Activated naive CD4-positive, alpha-beta T cell treated with anti-CD3 and anti-CD28 coated beads, Interleukin-2, amount 10 ng/mL, durations not matched to agents 7 days and 5 days (primary cell): ENCODE results near the gene AQP1.

Experiments used
- CTCF ChIA-PET: fragments of 350-600 bp; sonication (Branson Sonifier 250); formaldehyde crosslinking; loops from one replicate; lab custom pipeline; 2021; ENCODE audit warnings: antibody characterized with exemption; lab: Charles Lee
- DNase-seq: peaks from one replicate; pipeline ENCODE4 v3.0.0-alpha.2; 2020
- H3K27ac Mint-ChIP-seq: one replicate; pipeline ENCODE4 v1.8.0; 2021; ENCODE audit warnings: mild to moderate bottlenecking, moderate library complexity, mixed read lengths
- H3K27me3 Mint-ChIP-seq: one replicate; pipeline ENCODE4 v1.8.0; 2021; ENCODE audit warnings: mild to moderate bottlenecking, mixed read lengths
- H3K36me3 Mint-ChIP-seq: one replicate; pipeline ENCODE4 v1.8.0; 2021; ENCODE audit warnings: mixed read lengths
- H3K4me1 Mint-ChIP-seq: one replicate; pipeline ENCODE4 v1.8.0; 2021; ENCODE audit warnings: mixed read lengths
- H3K4me3 Mint-ChIP-seq: one replicate; pipeline ENCODE4 v1.8.0; 2021; ENCODE audit warnings: mild to moderate bottlenecking, moderate library complexity, mixed read lengths
- H3K9me3 Mint-ChIP-seq: one replicate; pipeline ENCODE4 v1.8.0; 2021; ENCODE audit warnings: mixed read lengths

Gene AQP1

GRCh38 chr7:30896036-30896435, 15.6 kb upstream of the AQP1 start:
- H3K4me3 Mint-ChIP-seq: no peak overlapping the region
- no peak for DNase-seq
- H3K4me1 Mint-ChIP-seq: peaks cover 1% of the 10 kb centered on the region
- CTCF ChIA-PET: no interaction called here
- H3K27ac Mint-ChIP-seq: no peak overlapping the region
- peaks cover 27% of the 10 kb centered on the region for H3K27me3 Mint-ChIP-seq
- no peaks in the 10 kb centered on the region for H3K9me3 Mint-ChIP-seq
- no peaks in the 10 kb centered on the region for H3K36me3 Mint-ChIP-seq

GRCh38 chr7:30896783-30897637, 14.6 kb upstream of the AQP1 start:
- no peak for DNase-seq
- CTCF ChIA-PET: no interaction called here
- Mint-ChIP-seq H3K4me1 (peaks cover 10% of the 10 kb centered on the region), H3K9me3 (no peaks in the 10 kb centered on the region), H3K27me3 (peaks cover 22% of the 10 kb centered on the region), H3K4me3 (no peak overlapping the region), H3K27ac (no peak overlapping the region), H3K36me3 (no peaks in the 10 kb centered on the region)

- Mint-ChIP-seq H3K27me3 (peaks cover 18% of the 10 kb centered on the region), H3K4me1 (peaks cover 10% of the 10 kb centered on the region), H3K36me3 (no peaks in the 10 kb centered on the region), H3K9me3 (no peaks in the 10 kb centered on the region), H3K27ac (no peak overlapping the region), H3K4me3 (no peak overlapping the region)
- no peak for DNase-seq
- CTCF ChIA-PET: no interaction called here
Observed at GRCh38 chr7:30897770-30898169, 13.9 kb upstream of the AQP1 start.

- DNase-seq: no peak
- H3K9me3 Mint-ChIP-seq: no peaks in the 10 kb centered on the region
- H3K36me3 Mint-ChIP-seq: no peaks in the 10 kb centered on the region
- no peak overlapping the region for H3K27ac Mint-ChIP-seq
- H3K4me3 Mint-ChIP-seq: no peak overlapping the region
- CTCF ChIA-PET: no interaction called here
- peaks cover 18% of the 10 kb centered on the region for H3K27me3 Mint-ChIP-seq
- H3K4me1 Mint-ChIP-seq: peaks cover 11% of the 10 kb centered on the region
Observed at GRCh38 chr7:30898411-30898810, 13.2 kb upstream of the AQP1 start.

- no peak overlapping the region for H3K4me3 Mint-ChIP-seq
Observed at GRCh38 chr7:30899066-30899465, 12.6 kb upstream of the AQP1 start.

GRCh38 chr7:30899630-30900029, 12.0 kb upstream of the AQP1 start:
- CTCF ChIA-PET: no interaction called here
- Mint-ChIP-seq H3K27me3 (peaks cover 13% of the 10 kb centered on the region), H3K36me3 (no peaks in the 10 kb centered on the region)

More at GRCh38 chr7:30899066-30899465, 12.6 kb upstream of the AQP1 start:
- H3K9me3 Mint-ChIP-seq: no peaks in the 10 kb centered on the region
- DNase-seq: no peak
- CTCF ChIA-PET: no interaction called here
- no peaks in the 10 kb centered on the region for H3K36me3 Mint-ChIP-seq
- peaks cover 12% of the 10 kb centered on the region for H3K4me1 Mint-ChIP-seq
- H3K27me3 Mint-ChIP-seq: peaks cover 18% of the 10 kb centered on the region
- no peak overlapping the region for H3K27ac Mint-ChIP-seq

DNA sequence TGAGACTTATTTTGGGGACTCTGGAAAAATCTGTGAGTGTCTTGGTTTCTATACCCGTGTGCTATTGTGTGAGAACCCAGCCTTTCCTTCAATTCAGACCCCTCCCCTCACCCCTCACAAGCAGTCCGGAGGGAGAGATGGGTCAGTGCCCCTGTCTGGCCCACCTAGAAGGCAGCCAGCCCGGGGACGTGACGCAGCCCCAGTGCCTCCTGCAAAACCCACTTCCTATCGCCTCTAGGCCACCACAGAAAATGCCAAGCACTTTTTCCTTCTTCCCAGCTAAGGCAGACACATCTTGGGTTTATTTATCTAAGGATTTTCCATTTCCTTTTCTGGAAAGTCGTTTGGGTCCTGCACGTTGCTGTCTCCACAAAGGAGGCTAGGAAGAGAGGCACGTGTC, 11.6 kb upstream of the AQP1 start:
- CTCF ChIA-PET: no interaction called here
- Mint-ChIP-seq H3K36me3 (no peaks in the 10 kb centered on the region), H3K27ac (no peak overlapping the region), H3K9me3 (no peaks in the 10 kb centered on the region), H3K27me3 (peaks cover 11% of the 10 kb centered on the region), H3K4me3 (no peak overlapping the region), H3K4me1 (peaks cover 12% of the 10 kb centered on the region)
- DNase-seq: no peak

More at GRCh38 chr7:30899630-30900029, 12.0 kb upstream of the AQP1 start:
- Mint-ChIP-seq H3K4me1 (peaks cover 12% of the 10 kb centered on the region), H3K4me3 (no peak overlapping the region), H3K9me3 (no peaks in the 10 kb centered on the region), H3K27ac (no peak overlapping the region)
- DNase-seq: no peak

DNA sequence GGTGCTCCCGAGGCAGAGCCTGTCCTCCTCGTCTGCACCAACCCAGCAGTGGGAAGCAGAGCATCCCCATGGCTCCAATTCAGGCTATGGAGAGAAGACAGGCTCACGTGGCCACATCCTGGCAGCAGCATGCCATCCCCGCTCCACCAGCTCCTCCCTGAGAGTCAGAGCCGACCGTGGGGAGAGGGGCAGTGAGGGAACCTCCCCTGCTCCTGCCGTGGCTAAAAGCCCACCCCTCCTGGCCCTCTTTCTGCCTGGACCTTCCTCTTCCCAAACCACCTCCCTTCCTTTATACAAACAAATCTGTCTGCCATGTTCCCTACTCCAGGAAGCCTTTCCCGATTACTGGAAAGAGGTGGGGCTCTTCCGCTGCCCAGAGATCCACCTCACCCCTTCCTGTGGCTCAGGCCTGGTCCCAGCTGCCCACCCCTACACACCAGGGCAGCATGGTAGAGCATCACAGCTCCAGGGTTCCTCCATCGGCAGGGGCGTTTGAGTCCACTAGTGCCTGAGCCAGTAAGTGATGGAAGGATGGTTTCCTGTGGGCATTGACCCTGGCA, 10.8 kb upstream of the AQP1 start:
- CTCF ChIA-PET: no interaction called here
- H3K4me1 Mint-ChIP-seq: peaks cover 12% of the 10 kb centered on the region
- no peak overlapping the region for H3K4me3 Mint-ChIP-seq
- H3K36me3 Mint-ChIP-seq: no peaks in the 10 kb centered on the region
- no peak for DNase-seq
- H3K9me3 Mint-ChIP-seq: no peaks in the 10 kb centered on the region
- no peak overlapping the region for H3K27ac Mint-ChIP-seq
- peaks cover 11% of the 10 kb centered on the region for H3K27me3 Mint-ChIP-seq

DNA sequence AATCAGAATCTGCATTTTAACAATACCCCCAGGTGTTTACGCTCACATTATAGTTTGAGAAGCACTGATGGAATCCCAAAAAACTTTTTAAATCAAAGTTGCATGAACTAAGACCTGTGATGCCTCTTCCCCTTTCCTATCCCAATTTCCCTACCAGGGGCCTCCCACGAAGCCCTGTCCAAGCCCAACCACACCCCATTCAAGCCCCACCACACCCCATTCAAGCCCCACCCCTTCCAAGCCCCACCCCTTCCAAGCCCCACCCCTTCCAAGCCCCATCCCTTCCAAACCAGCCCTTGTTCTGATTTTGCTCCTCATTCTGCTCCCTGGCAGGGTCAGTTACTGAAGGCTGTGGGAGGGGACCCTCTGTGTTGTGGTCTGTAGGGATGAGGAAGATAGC, 9.8 kb upstream of the AQP1 start:
- peaks cover 12% of the 10 kb centered on the region for H3K4me1 Mint-ChIP-seq

GRCh38 chr7:30902466-30902865, 9.2 kb upstream of the AQP1 start:
- Mint-ChIP-seq H3K4me3 (no peak overlapping the region), H3K4me1 (peaks cover 12% of the 10 kb centered on the region), H3K27me3 (peaks cover 4% of the 10 kb centered on the region), H3K27ac (no peak overlapping the region), H3K9me3 (no peaks in the 10 kb centered on the region), H3K36me3 (no peaks in the 10 kb centered on the region)
- DNase-seq: no peak
- CTCF ChIA-PET: no interaction called here

More for the DNA sequence above, 9.8 kb upstream of the AQP1 start:
- CTCF ChIA-PET: no interaction called here
- no peak for DNase-seq
- H3K36me3 Mint-ChIP-seq: no peaks in the 10 kb centered on the region
- peaks cover 7% of the 10 kb centered on the region for H3K27me3 Mint-ChIP-seq
- H3K4me3 Mint-ChIP-seq: no peak overlapping the region
- no peak overlapping the region for H3K27ac Mint-ChIP-seq
- H3K9me3 Mint-ChIP-seq: no peaks in the 10 kb centered on the region

DNA sequence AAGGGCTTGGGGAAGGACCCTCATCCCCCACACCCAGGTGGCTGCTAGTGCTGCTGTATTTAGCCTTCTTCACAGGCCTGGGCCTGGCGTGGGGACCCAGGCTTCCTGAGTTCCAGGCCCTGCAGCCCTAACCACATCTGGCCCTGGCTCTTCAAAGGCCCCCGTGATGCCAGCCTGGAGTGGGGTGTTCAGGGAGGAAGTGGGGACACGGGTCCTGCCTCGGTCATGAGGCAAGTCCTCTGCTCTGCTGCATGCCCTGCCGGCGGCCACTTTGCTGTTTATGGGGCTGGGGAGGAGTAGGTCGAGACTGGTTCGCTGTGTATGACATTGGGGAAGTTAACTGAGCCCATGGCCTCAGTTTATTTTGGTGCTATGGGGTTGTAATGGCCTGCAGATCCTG, 8.5 kb upstream of the AQP1 start:
- CTCF ChIA-PET: no interaction called here
- no peak overlapping the region for H3K4me3 Mint-ChIP-seq

GRCh38 chr7:30904561-30904960, 7.1 kb upstream of the AQP1 start:
- H3K36me3 Mint-ChIP-seq: no peaks in the 10 kb centered on the region
- CTCF ChIA-PET: no interaction called here
- no peak overlapping the region for H3K4me3 Mint-ChIP-seq
- no peak overlapping the region for H3K27ac Mint-ChIP-seq
- H3K4me1 Mint-ChIP-seq: peaks cover 12% of the 10 kb centered on the region
- no peaks in the 10 kb centered on the region for H3K9me3 Mint-ChIP-seq
- no peak for DNase-seq
- H3K27me3 Mint-ChIP-seq: no peaks in the 10 kb centered on the region

More for the DNA sequence above, 8.5 kb upstream of the AQP1 start:
- Mint-ChIP-seq H3K4me1 (peaks cover 12% of the 10 kb centered on the region), H3K27me3 (no peaks in the 10 kb centered on the region), H3K9me3 (no peaks in the 10 kb centered on the region), H3K36me3 (no peaks in the 10 kb centered on the region), H3K27ac (no peak overlapping the region)
- no peak for DNase-seq

DNA sequence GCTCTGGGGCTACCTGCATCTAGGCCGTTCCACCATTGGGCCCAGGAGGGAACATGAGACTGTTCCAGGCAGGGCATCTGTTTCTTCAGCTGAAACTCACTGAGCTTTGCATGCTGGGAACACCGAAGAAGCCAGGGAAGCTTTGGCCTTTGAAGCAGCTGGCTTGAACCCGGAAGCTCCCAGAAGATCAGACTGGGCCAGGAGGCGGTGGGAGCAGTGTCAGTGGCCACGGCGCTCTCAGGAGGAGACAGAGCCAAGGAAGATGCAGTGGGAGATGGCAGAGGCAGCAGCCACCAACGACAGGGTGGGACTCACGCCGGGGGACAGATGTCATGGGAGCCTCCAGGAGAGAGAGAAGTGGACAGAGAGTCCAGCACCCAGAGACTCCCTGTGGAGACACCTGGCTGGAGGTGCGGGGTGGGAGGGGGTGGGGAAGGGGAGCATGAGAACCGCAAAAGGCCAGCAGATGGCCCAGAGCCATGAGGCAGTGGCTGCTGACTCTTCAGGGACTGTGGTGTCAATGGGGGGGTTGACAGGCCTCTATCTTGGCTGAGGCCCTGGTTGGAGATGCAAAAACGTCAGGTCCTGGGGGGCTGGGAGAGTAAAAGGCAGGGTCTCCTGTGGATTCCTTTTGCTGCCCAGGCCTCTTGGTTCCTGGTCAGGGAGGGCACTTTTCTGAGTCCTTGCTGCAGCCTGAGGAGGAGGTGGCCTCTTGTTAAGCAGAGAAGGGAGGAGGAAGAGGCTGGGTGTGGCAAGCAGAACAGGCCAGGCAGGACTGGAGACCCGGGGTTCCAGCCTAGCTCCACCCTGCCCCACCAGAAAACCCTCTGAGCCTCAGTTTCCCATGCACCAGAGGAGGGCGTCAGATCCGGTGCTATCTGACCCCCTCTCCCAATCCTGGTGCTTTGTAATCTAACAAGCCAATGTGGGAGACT, 6.3 kb upstream of the AQP1 start:
- no peak overlapping the region for H3K4me3 Mint-ChIP-seq
- no peaks in the 10 kb centered on the region for H3K9me3 Mint-ChIP-seq
- H3K36me3 Mint-ChIP-seq: no peaks in the 10 kb centered on the region
- DNase-seq: no peak
- H3K27me3 Mint-ChIP-seq: no peaks in the 10 kb centered on the region
- H3K4me1 Mint-ChIP-seq: peaks cover 12% of the 10 kb centered on the region
- CTCF ChIA-PET: no interaction called here
- H3K27ac Mint-ChIP-seq: no peak overlapping the region

DNA sequence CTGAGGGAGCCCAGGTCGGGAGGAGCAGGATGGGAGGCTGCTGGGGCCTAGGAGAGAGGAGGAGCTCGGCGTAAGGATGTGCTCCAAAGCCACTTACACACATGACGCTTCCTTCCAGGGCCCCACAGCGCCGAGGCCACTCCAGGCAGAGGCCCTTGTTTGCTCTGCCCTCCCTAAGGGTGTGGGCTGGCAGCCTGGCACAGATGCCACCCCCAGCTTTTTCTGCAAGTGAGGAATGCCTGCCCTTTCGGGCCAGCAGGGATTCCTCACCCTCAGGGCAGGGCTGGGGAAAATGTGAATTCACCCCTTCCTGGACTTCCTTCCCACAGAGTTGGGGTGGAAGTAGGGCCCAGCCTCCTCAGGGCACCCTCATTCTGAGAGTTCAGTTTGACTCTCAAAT, 5.6 kb upstream of the AQP1 start:
- DNase-seq: no peak
- no peaks in the 10 kb centered on the region for H3K36me3 Mint-ChIP-seq
- CTCF ChIA-PET: no interaction called here

More for the DNA sequence above, 5.6 kb upstream of the AQP1 start:
- H3K27ac Mint-ChIP-seq: no peak overlapping the region
- no peak overlapping the region for H3K4me3 Mint-ChIP-seq
- peaks cover 10% of the 10 kb centered on the region for H3K4me1 Mint-ChIP-seq
- no peaks in the 10 kb centered on the region for H3K9me3 Mint-ChIP-seq
- no peaks in the 10 kb centered on the region for H3K27me3 Mint-ChIP-seq
